AG04450 (cell line): Measurements from ENCODE around the gene NOX1. TPM values are rescaled to one million over a fixed set of nuclear protein-coding genes. Genes with fewer than 3 reads are reported as not detected.
"Not testable (repeated sequence)": the region's sequence is repeated elsewhere in the genome, so short reads cannot be mapped to it uniquely, and the experiment has no call there.

Source experiments
- CTCF ChIA-PET: fragments of 300-600, 350-600 bp; formaldehyde crosslinking; extraction: SDS; loops from one replicate; lab custom pipeline; 2022; ENCODE audit warnings: antibody characterized with exemption, inconsistent platforms; lab: Charles Lee
- POLR2A ChIA-PET: fragments of 350-600 bp; formaldehyde crosslinking; extraction: SDS; loops from one replicate; lab custom pipeline; 2021; ENCODE audit warnings: antibody characterized with exemption, inconsistent platforms; lab: Yijun Ruan, JAX
- DNase-seq: peaks from one replicate; pipeline ENCODE4 v3.0.0-alpha.2; 2011; ENCODE audit warnings: low read depth, low spot score
- H3K27ac ChIP-seq: one replicate; pipeline ENCODE4 v1.5.1; 2012; ENCODE audit warnings: low read depth, low read length, control low read depth
- H3K27me3 ChIP-seq: one replicate; pipeline ENCODE4 v1.6.0; 2012; ENCODE audit warnings: low read length; ENCODE audit not compliant: control insufficient read depth, insufficient read depth
- H3K4me3 ChIP-seq: 2 replicates; pipeline ENCODE4 v1.5.1; 2011; ENCODE audit warnings: mild to moderate bottlenecking, low read depth, low read length, control low read depth
- H3K9me3 ChIP-seq: 2 replicates; pipeline ENCODE4 v1.5.1; 2012; ENCODE audit warnings: low read length; ENCODE audit not compliant: control insufficient read depth, insufficient read depth
- polyA plus RNA-seq: library from polyadenylated mRNA; depleted of rRNA; stranded (reverse); fragments of >200 nt; gene quantifications from 2 replicates; pipeline ENCODE4 v1.2.3, GENCODE V29; 2011; rRNA removed
- small RNA-seq: library from RNA; depleted of rRNA; stranded (forward); fragments of <200 nt; gene quantifications from one replicate; pipeline ENCODE3, GENCODE V24; 2012; ENCODE audit warnings: low read depth; ENCODE audit not compliant: insufficient read length
- TF ChIP-seq, protein P1 (sequence below): IDR thresholded peaks from 2 replicates; pipeline ENCODE4 v1.5.1; 2011; ENCODE audit warnings: low read depth, low read length, control low read depth, inconsistent platforms

NOX1 gene
- polyA plus RNA-seq, 1 experiment, result not detected

DNA sequence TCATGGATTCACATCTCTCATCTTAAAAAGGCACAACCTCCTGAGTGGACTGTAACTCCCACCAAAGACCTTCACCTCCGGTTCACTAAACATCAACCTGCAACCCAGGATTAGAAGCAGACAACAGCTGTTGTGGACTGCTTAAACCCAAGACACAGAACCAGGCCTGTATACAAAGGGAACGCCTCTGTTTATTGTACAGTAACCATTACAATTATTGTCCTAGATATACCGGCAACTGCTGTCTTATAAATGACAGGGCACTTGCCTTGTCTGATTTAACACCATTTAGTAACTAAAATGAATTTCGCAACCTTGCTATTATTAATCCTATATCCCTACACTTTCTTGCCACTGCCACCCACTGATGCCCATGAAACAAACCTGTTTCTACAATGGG lies 76.8 kb downstream of the NOX1 start:
- ChIA-PET POLR2A (no interaction called here), CTCF (no interaction called here)
- Histone ChIP-seq H3K27ac (no peak overlapping the region), H3K27me3 (no peaks in the 10 kb centered on the region), H3K9me3 (no peaks in the 10 kb centered on the region), H3K4me3 (no peak overlapping the region)
- TF ChIP-seq, protein P1, sequence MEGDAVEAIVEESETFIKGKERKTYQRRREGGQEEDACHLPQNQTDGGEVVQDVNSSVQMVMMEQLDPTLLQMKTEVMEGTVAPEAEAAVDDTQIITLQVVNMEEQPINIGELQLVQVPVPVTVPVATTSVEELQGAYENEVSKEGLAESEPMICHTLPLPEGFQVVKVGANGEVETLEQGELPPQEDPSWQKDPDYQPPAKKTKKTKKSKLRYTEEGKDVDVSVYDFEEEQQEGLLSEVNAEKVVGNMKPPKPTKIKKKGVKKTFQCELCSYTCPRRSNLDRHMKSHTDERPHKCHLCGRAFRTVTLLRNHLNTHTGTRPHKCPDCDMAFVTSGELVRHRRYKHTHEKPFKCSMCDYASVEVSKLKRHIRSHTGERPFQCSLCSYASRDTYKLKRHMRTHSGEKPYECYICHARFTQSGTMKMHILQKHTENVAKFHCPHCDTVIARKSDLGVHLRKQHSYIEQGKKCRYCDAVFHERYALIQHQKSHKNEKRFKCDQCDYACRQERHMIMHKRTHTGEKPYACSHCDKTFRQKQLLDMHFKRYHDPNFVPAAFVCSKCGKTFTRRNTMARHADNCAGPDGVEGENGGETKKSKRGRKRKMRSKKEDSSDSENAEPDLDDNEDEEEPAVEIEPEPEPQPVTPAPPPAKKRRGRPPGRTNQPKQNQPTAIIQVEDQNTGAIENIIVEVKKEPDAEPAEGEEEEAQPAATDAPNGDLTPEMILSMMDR, result no peak
- no peak for DNase-seq

DNA sequence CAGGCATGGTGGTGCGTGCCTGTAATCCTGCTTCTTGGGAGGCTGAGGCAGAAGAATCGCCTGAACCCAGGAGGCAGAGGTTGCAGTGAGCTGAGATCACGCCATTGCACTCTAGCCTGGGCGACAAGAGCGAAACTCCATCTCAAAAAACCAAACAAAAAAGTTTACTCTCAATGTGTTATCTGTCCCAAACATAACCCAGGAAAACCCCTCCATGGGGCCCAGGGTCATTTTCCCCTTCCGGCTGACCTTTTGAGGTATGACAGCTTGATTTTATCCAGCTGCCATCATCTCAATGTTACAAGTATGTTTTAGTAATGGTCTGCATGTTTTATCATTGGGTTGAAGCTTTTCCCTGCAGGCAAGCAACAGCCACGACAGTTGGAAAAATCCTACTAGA lies 77.8 kb downstream of the NOX1 start:
- H3K9me3 ChIP-seq, H3K4me3 ChIP-seq, DNase-seq, H3K27ac ChIP-seq, POLR2A ChIA-PET, H3K27me3 ChIP-seq: not testable (repeated sequence)
- CTCF ChIA-PET, result interaction anchor here (0.6 kb wide), 1 partner anchor 66 kb away, joined by 3 read pairs; no protein-coding TSS in a partner anchor

Small RNA genes within 50 kb of the gene (small RNA-seq; reads per million reads assigned to genes)
- not detected for gene RF00411

Other genes starting within 250 kb of the NOX1 start
- gene TSPAN6, start 237.6 kb downstream of the NOX1 start, polyA plus RNA-seq, result 38.4 and 49.1 TPM in 2 replicates
- 87.1 and 92.9 TPM in 2 replicates for gene SRPX2, start 230.2 kb downstream of the NOX1 start, polyA plus RNA-seq
- 4.3 and 5.3 TPM in 2 replicates for gene SYTL4, start 142.2 kb downstream of the NOX1 start, polyA plus RNA-seq
- gene CSTF2, start 54.0 kb downstream of the NOX1 start, polyA plus RNA-seq, result 22.0 and 22.3 TPM in 2 replicates
- gene XKRX, start 54.6 kb upstream of the NOX1 start, polyA plus RNA-seq, result 0.36 and 0.46 TPM in 2 replicates
- 0.09 and 0.24 TPM in 2 replicates for gene ARL13A, start 95.3 kb upstream of the NOX1 start, polyA plus RNA-seq
- 12.1 and 14.2 TPM in 2 replicates for gene TRMT2B, start 177.8 kb upstream of the NOX1 start, polyA plus RNA-seq
- gene TMEM35A, start 204.5 kb upstream of the NOX1 start, polyA plus RNA-seq, result 54.9 and 58.6 TPM in 2 replicates
- gene CENPI, start 223.8 kb upstream of the NOX1 start, polyA plus RNA-seq, result 3.7 and 5.0 TPM in 2 replicates